CD4-positive, alpha-beta T cell treated with Interleukin-17A for 1 hour (primary cell): ENCODE measurements around the gene POLR1A.

ENCODE experiments used
- DNase-seq: peaks from one replicate; pipeline ENCODE4 v3.0.0-alpha.2; 2020

The POLR1A gene

DNA sequence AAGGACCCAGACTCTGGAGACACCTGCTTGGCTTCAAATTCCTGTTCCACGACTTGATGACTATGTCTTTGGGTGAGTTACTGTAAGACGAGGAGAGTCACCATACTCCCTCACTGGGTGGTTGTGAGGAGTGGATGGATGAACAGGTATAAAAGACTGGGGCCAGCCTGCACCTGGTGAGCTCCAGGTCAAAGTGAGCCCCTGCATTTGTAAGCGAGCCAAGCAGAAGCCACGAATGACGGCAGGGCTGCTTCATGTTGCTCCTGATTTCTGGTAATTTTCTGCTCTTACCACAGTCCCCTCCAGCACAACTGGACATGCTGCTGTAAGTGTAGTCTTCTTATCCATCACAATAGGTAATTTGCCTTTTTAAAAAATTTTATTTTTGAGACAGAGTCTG lies 86.6 kb downstream of the POLR1A start:
- no peak for DNase-seq

DNA sequence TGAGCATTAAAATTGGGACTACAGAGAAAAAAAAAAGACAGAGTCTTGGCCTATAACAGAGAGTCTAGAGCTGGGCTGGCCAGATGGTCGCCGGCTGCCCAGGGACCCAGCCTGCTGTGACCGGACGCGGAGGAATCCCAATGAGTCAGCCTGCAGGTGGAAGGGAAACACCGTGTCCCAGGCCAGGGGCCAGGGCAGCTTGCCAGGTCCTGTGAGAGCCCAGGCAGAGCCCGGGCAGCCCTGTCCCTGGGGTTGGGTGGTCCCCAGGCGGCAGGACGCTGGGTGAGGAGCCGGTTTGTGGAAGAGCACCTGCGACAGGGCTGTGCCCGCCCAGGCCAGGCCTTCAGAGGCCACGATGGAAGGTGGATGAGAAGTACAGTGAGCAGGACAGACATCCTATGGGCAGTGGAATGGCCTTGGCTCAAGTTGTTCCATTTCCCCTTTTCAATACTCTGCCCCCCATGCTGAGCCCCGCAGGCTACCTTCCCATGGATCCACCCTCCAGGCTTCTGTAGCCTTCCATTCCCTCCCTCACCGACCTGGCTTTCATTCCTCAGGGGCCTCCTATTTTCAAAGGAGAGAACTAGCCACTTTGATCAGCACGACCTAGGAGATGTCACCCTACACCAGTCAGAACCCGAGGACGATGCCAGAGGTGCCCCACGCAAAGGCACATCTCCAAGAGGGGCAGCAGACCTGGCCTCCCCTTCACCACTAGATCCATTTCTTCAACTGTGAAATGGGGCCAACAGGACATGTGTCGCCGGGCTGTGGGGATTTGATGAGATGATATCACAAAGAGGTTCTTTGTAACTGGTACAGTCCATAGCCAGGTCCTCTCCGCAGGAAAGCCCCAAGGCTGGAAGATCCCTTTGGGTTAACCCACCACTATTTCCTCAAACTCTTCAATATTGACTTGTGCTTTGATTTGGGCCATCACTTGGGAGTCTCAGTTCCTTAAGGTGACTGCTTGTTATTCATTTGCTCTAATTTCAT lies 87.5 kb downstream of the POLR1A start:
- no peak for DNase-seq

DNA sequence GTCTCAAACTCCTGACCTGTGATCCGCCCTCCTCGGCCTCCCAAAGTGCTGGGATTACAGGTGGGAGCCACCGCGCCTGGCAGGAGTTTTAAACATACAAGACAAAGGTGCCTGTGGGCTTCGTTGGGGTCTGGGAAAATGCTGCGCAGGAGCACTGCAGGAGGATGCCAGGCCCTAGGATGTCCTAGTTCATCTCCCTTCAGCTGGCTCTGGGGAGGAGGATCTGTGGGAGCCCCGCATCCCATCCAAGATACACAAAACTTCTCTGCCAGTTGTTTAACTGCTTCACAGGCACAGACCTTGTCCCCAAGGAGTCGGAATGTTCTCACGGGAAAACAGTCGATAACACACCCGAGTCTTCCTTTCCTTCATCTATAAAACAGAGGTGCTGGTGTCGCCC lies 89.1 kb downstream of the POLR1A start:
- DNase-seq = no peak

- DNase-seq = no peak
Measured at GRCh38 chr2:86015699-86016098, 90.0 kb downstream of the POLR1A start.

GRCh38 chr2:86015006-86015405 lies 90.7 kb downstream of the POLR1A start:
- no peak for DNase-seq

GRCh38 chr2:86014493-86014892 lies 91.2 kb downstream of the POLR1A start:
- DNase-seq = no peak

DNA sequence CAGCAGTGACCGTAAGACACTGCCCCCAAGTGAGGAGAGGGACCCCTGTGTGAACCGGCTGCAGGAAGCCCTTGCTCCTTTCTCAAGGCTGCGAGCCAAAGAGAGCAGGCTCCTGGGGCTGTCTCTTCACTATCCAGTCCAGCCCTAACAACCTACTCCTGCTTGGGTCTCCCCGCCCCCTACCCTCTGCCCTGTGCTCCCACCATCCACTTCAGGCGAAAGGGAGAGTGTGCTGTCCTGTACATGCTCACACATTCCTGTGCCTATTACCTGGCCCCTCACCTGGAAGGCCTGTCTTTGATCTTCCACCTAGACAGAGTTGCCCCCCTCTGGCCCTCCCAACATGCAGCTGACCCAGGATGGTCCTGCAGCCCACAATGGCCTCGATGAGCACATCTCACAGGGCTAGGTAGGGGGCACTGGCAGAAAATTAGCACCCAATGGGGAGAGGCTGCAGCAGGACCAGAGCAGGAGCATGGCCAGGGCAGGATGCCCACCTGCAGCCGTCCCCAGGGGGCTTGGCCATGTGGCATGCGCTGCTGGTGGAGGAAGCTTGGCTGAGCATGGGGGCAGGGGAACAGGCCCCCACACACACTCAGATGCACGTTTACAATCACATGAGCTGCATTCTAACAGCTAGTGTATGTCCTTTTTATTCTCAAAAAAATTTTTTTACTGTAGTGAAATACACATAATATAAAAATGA lies 93.5 kb downstream of the POLR1A start:
- no peak for DNase-seq

- no peak for DNase-seq
Measured at GRCh38 chr2:86011449-86011941, 94.2 kb downstream of the POLR1A start.

DNA sequence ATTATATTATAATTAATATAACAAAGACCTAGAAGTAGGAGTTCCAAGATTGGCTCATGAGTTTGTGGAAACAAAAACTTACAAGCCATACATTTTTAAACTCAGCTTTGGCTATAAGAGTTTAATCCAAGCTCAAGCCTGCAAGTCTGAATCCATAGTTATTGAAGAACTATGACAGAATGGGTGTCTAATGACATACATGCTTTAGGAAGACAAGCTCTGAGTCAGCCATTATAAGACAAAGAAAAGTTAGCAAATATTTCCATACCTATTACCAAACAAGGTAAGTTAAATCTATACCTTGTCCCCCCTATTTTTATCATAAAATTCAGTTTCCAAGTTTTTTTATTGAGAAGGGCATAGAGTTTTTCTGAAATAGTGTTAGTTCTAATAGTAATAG lies 95.6 kb downstream of the POLR1A start:
- no peak for DNase-seq

DNA sequence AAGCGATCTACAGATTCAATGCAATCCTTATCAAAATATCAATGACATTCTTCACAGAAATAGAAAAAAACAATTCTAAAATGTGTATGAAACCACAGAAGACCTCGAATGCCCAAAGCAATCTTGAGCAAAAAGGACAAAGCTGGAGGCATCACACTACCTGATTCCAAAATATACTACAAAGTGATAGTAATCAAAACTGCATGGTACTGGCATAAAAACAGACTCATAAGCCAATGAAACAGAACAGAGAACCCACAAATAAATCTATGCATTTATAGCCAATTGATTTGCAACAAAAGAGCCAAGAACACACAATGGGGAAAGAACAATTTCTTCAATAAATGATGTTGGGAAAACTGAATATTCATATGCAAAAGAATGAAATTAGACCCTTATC lies 99.2 kb downstream of the POLR1A start:
- DNase-seq = no peak

DNA sequence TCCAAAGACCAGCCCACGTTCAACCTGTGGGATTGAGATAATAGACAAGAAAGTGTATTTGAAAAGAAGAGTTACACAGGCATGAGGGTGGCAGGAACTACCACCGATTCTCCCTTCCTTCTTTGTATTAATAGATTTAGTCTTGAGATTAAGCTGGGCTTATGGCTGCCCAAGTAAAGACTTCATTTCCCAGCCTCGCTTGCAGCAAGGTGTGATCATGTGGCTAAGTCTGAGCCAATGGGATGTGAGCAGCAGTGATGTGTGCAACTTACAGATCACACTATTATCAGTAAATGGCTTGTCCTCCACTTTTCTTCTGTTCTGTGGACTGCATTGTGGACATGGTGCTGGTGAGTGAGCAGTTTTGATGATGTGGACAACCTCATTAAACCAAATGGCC lies 101.7 kb downstream of the POLR1A start:
- DNase-seq = no peak

GRCh38 chr2:86003104-86003503 lies 102.6 kb downstream of the POLR1A start:
- DNase-seq = no peak

DNA sequence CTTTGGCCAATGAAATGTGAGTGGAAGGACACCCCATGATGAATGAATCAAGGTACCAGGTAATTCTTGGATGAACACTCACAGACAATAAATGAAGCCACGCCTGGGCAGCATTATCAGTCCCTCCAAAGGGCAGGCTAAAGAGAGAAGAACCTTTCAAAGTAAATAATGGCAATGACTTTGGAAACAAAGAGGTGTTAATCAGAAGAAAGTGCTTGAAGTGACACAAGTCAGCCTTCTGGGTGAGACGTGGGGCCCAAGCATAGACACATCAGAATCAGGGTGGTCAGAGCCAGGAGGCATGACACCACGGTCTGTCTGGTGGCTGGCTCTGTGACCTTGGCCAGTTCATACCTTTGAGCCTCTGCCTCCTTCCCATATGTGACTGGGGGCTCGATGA lies 103.3 kb downstream of the POLR1A start:
- DNase-seq = no peak

- DNase-seq = no peak
Measured at GRCh38 chr2:86001326-86001725, 104.4 kb downstream of the POLR1A start.

GRCh38 chr2:86000938-86001312 lies 104.8 kb downstream of the POLR1A start:
- no peak for DNase-seq

DNA sequence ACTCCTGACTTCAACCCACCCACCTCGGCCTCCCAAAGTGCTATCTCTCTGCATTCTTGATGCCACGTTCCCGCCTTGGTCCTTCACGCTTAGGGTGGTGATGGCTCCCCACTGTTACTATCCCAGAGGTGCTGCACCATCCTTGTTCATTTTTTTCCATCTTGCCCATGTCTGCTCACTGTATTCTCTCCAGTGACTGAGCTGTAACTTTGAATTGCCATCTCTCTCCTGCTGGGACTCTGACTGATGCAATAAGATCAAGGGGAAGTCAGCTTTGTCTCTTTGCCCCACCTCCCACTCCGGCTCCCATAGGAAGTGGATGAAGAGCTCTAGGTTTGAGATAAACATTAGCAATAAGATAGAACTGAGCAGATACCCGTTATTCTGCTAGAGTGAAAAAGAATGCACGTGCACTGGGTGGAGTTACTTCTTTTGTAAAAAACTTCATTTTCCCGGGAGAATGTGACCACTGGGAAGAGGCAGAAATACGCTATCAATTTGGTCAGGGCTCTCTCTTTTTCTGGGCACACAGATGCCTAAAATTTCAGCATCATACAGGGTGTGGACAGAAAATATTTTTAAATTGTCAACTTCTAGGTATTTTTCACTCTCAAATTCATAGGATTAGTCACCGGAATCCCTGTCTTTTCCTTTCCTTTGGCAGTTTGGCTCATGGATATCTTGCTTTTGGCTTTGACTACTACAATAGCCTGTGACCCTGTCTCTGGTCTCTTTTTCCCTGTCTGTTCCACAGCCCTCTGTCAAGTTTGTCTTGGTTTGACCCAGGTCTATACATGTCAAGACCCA lies 105.4 kb downstream of the POLR1A start:
- DNase-seq = no peak

- peak; percentile 45 for DNase-seq
Measured at GRCh38 chr2:85999061-85999831, 106.4 kb downstream of the POLR1A start.

GRCh38 chr2:85998071-85998991 lies 107.4 kb downstream of the POLR1A start:
- DNase-seq = no peak

- no peak for DNase-seq
Measured at GRCh38 chr2:85997017-85997970, 108.4 kb downstream of the POLR1A start.

GRCh38 chr2:85996591-85996990 lies 109.1 kb downstream of the POLR1A start:
- DNase-seq = no peak
